Panc1 (cell line): Measurements from ENCODE around the gene DNAAF2. TPM values are rescaled to one million over a fixed set of nuclear protein-coding genes. Genes with fewer than 3 reads are reported as not detected.

ENCODE experiments used
- ATAC-seq: fragments of 200-7000 bp; cut with Tn5 transposase; 2 replicates; pipeline ENCODE4 v1.9.1; 2020; ENCODE audit warnings: mild to moderate bottlenecking, moderate library complexity
- BruUV-seq: library from RNA; stranded (reverse); fragments of 400-500 nt; replicated peaks from 2 replicates; lab custom pipeline; 2021; lab: Mats Ljungman, UMichigan
- CTCF ChIA-PET: fragments of 300-600 bp; sonication (Branson Sonifier 250); formaldehyde crosslinking; loops from one replicate; lab custom pipeline; 2022; ENCODE audit warnings: antibody characterized with exemption; lab: Charles Lee
- POLR2A ChIA-PET: fragments of 300-600 bp; sonication (Branson Sonifier 250); formaldehyde crosslinking; loops from one replicate; lab custom pipeline; 2022; ENCODE audit warnings: antibody characterized with exemption; lab: Charles Lee
- DNase-seq: peaks from one replicate; pipeline ENCODE4 v3.0.0-alpha.2; 2010; ENCODE audit warnings: low read depth, low spot score
- H3K27ac ChIP-seq: 2 replicates; pipeline ENCODE4 v1.5.1; 2011; ENCODE audit warnings: mild to moderate bottlenecking, low read length, inconsistent platforms
- H3K27me3 ChIP-seq: fragments of 200-500 bp; sonication (Bioruptor generic); 2 replicates; pipeline ENCODE4 v1.6.0; 2014; ENCODE audit warnings: low read length, inconsistent platforms; ENCODE audit not compliant: control insufficient read depth, insufficient read depth
- H3K36me3 ChIP-seq: fragments of 200-500 bp; sonication (Bioruptor generic); 2 replicates; pipeline ENCODE4 v1.5.1; 2014; ENCODE audit warnings: inconsistent platforms, mild to moderate bottlenecking, low read length, moderate library complexity; ENCODE audit not compliant: control insufficient read depth, insufficient read depth
- H3K4me1 ChIP-seq: 2 replicates; pipeline ENCODE4 v1.5.1; 2011; ENCODE audit warnings: inconsistent platforms, mild to moderate bottlenecking, low read length, moderate library complexity; ENCODE audit not compliant: control insufficient read depth, insufficient read depth
- H3K4me3 ChIP-seq, 2 experiments: 2 replicates each; pipeline ENCODE4 v1.5.1; 2011 to 2012; ENCODE audit warnings: low read depth in 2 of 2, low read length in 2 of 2, mild to moderate bottlenecking in 2 of 2, inconsistent platforms in 1 of 2, moderate library complexity in 1 of 2
- H3K9me3 ChIP-seq: fragments of 200-500 bp; sonication (Bioruptor generic); 2 replicates; pipeline ENCODE4 v1.5.1; 2014; ENCODE audit warnings: low read depth, mild to moderate bottlenecking, inconsistent platforms, low read length, moderate library complexity; ENCODE audit not compliant: control insufficient read depth, insufficient read depth
- CTCF ChIP-seq: fragments of 450-650 bp; IDR thresholded peaks from 2 replicates; pipeline ENCODE4 v1.5.1; 2017; ENCODE audit warnings: mild to moderate bottlenecking
- POLR2AphosphoS5 ChIP-seq: IDR thresholded peaks from 2 replicates; pipeline ENCODE4 v1.6.1; 2012; ENCODE audit warnings: mild to moderate bottlenecking, low read depth, low read length, moderate library complexity
- REST ChIP-seq, 2 experiments: IDR thresholded peaks; 2 replicates each; pipeline ENCODE4 v1.6.1; 2011 to 2012; ENCODE audit warnings: low read depth in 2 of 2, control low read depth in 1 of 2, low read length in 1 of 2, mild to moderate bottlenecking in 1 of 2, moderate library complexity in 1 of 2; ENCODE audit not compliant: insufficient read depth in 1 of 2
- SIN3A ChIP-seq: IDR thresholded peaks from 2 replicates; pipeline ENCODE4 v1.6.1; 2012; ENCODE audit warnings: low read depth, mild to moderate bottlenecking, low read length, moderate library complexity, borderline replicate concordance; ENCODE audit not compliant: insufficient read depth
- TCF7L2 ChIP-seq: IDR thresholded peaks from 2 replicates; pipeline ENCODE4 v1.6.1; 2011; ENCODE audit warnings: mild to moderate bottlenecking, low read depth, low read length, inconsistent platforms
- in situ Hi-C: cut with HindIII; loops from 2 replicates; pipeline ENCODE4 v1.10.0; 2016; ENCODE audit warnings: low sequenced_read_pairs, low pct_unique_long_range_greater_than_20kb
- intact Hi-C: fragments of 100-400 bp; cut with micrococcal nuclease; formaldehyde crosslinking; loops from one replicate; pipeline ENCODE4 v1.10.0; 2022; ENCODE audit not compliant: unreplicated experiment
- total RNA-seq: library from RNA; stranded (reverse); gene quantifications from one replicate; pipeline ENCODE4 v1.2.1, GENCODE V29; 2021; ENCODE audit not compliant: unreplicated experiment

DNAAF2 gene
- total RNA-seq, 1 experiment from 2014 or later = 8.2 TPM

GRCh38 chr14:49607583-49607982, 27.5 kb downstream of the DNAAF2 start:
- Histone ChIP-seq H3K27me3 (no peaks in the 10 kb centered on the region), H3K9me3 (no peaks in the 10 kb centered on the region), H3K36me3 (peaks cover 2% of the 10 kb centered on the region; the same call in 1 of the 2 replicates), H3K27ac (no peak overlapping the region), H3K4me1 (no peaks in the 10 kb centered on the region; the same call in 1 of the 2 replicates), H3K4me3 (no peak overlapping the region)
- DNase-seq = no peak
- BruUV-seq = no TSS peak
- CTCF ChIA-PET = no interaction called here
- in situ Hi-C loops = no loop called here
- ATAC-seq = no peak
- intact Hi-C loops = no loop called here
- POLR2A ChIA-PET = no interaction called here
- TF ChIP-seq REST (IDR thresholded peaks at IDR 0.05; ENCODE audit: insufficient read depth in 1 of 2, low read depth in 2 of 2, low read length in 1 of 2) (no peak), TCF7L2 (no peak), SIN3A (no peak), CTCF (no peak), POLR2AphosphoS5 (no peak)

GRCh38 chr14:49598485-49599300, 36.4 kb downstream of the DNAAF2 start, which contains the start of gene LRR1:
Gene LRR1, plus strand, starts transcription at chr14:49598940. Its CDS starts 81 bp downstream, at chr14:49599021.
- H3K4me1 ChIP-seq = peaks cover 9% of the 10 kb centered on the region; the same call in 1 of the 2 replicates
- POLR2A ChIA-PET = interaction anchor here (0.6 kb wide), 1 partner anchor 283 kb away, joined by 3 read pairs; no protein-coding TSS in a partner anchor
- H3K27ac ChIP-seq = peak within 1 kb of the TSS; percentile 95
- intact Hi-C loops (no loop called here), in situ Hi-C loops (no loop called here)
- peak within 1 kb of the TSS; percentile 77 to 94 for H3K4me3 ChIP-seq
- no TSS peak for BruUV-seq
- CTCF ChIA-PET = no interaction called here
- DNase-seq (no peak), ATAC-seq (peak; percentile 85)
- TF ChIP-seq CTCF (no peak), TCF7L2 (no peak), SIN3A (peak; percentile 49; the same call in 1 of the 2 replicates), POLR2AphosphoS5 (peak; percentile 72), REST (IDR thresholded peaks at IDR 0.05; ENCODE audit: insufficient read depth in 1 of 2, low read depth in 2 of 2, low read length in 1 of 2) (no peak)
- H3K27me3 ChIP-seq = no peaks in the 10 kb centered on the region
- no peaks in the 10 kb centered on the region for H3K9me3 ChIP-seq
- H3K36me3 ChIP-seq = no peaks in the 10 kb centered on the region; the same call in 1 of the 2 replicates
